Caco-2 (cell line): ENCODE data around the gene DIAPH3. TPM values are rescaled to one million over a fixed set of nuclear protein-coding genes. Genes with fewer than 3 reads are reported as not detected.

Experiments
- BruUV-seq: library from RNA; stranded (reverse); fragments of 400-500 nt; replicated peaks from 2 replicates; lab custom pipeline; 2021; lab: Mats Ljungman, UMichigan
- CTCF ChIA-PET: fragments of 300-600 bp; sonication (Branson Sonifier 250); formaldehyde crosslinking; loops from one replicate; lab custom pipeline; 2022; ENCODE audit warnings: antibody characterized with exemption; lab: Charles Lee
- POLR2A ChIA-PET: fragments of 300-600 bp; sonication (Branson Sonifier 250); formaldehyde crosslinking; loops from one replicate; lab custom pipeline; 2022; ENCODE audit warnings: antibody characterized with exemption; lab: Charles Lee
- DNase-seq, 2 experiments: peaks; one replicate each; pipeline versions ENCODE4 v3.0.0 to v3.0.0-alpha.2; 2020 to 2022
- H3K27me3 ChIP-seq: replicated peaks from 2 replicates; pipeline ENCODE4 v1.6.0; 2011; ENCODE audit warnings: low read length; ENCODE audit not compliant: control insufficient read depth, insufficient read depth
- H3K36me3 ChIP-seq: 2 replicates; pipeline ENCODE4 v1.5.1; 2011; ENCODE audit warnings: low read length; ENCODE audit not compliant: control insufficient read depth, insufficient read depth
- H3K4me1 ChIP-seq: fragments of 250-450 bp; sonication (Bioruptor Pico); 2 replicates; pipeline ENCODE4 v1.5.1; 2020; ENCODE audit warnings: mild to moderate bottlenecking
- H3K4me3 ChIP-seq: 2 replicates; pipeline ENCODE4 v1.5.1; 2011; ENCODE audit warnings: low read depth, mild to moderate bottlenecking, control low read depth, low read length
- H3K9me3 ChIP-seq: fragments of 250-450 bp; sonication (Bioruptor Pico); 2 replicates; pipeline ENCODE4 v1.5.1; 2020; ENCODE audit warnings: mild to moderate bottlenecking, moderate library complexity
- H3K27ac Mint-ChIP-seq: one replicate; pipeline ENCODE4 v1.8.0; 2022; ENCODE audit warnings: mixed read lengths; ENCODE audit not compliant: unreplicated experiment
- H3K27me3 Mint-ChIP-seq: one replicate; pipeline ENCODE4 v1.8.0; 2022; ENCODE audit warnings: mixed read lengths; ENCODE audit not compliant: insufficient read depth, unreplicated experiment
- H3K36me3 Mint-ChIP-seq: one replicate; pipeline ENCODE4 v1.8.0; 2022; ENCODE audit warnings: mild to moderate bottlenecking, mixed read lengths; ENCODE audit not compliant: insufficient read depth, unreplicated experiment
- H3K4me1 Mint-ChIP-seq: one replicate; pipeline ENCODE4 v1.8.0; 2022; ENCODE audit warnings: low read depth, mixed read lengths; ENCODE audit not compliant: unreplicated experiment
- H3K4me3 Mint-ChIP-seq: one replicate; pipeline ENCODE4 v1.8.0; 2022; ENCODE audit warnings: mild to moderate bottlenecking, moderate library complexity, mixed read lengths; ENCODE audit not compliant: unreplicated experiment
- H3K9me3 Mint-ChIP-seq: one replicate; pipeline ENCODE4 v1.8.0; 2022; ENCODE audit warnings: mixed read lengths; ENCODE audit not compliant: unreplicated experiment
- CTCF ChIP-seq, 2 experiments: fragments of 200-600 bp in 1 of 2; IDR thresholded peaks; 1 replicate in 1 of 2; 2 replicates in 1 of 2; pipeline versions ENCODE4 v1.5.1 to v1.8.0; 2011 to 2022; ENCODE audit warnings: antibody characterized with exemption in 1 of 2, control low read depth in 1 of 2, inconsistent platforms in 1 of 2, low read depth in 1 of 2, low read length in 1 of 2, mild to moderate bottlenecking in 1 of 2, moderate library complexity in 1 of 2; ENCODE audit not compliant: insufficient read depth in 1 of 2, severe bottlenecking in 1 of 2, unreplicated experiment in 1 of 2
- intact Hi-C: fragments of 100-400 bp; cut with micrococcal nuclease; formaldehyde crosslinking; loops from one replicate; pipeline ENCODE4 v1.10.0; 2022; ENCODE audit not compliant: unreplicated experiment
- total RNA-seq: library from RNA; stranded (reverse); gene quantifications from 2 replicates; pipeline ENCODE4 v1.2.3, GENCODE V29; 2022

DIAPH3 gene
- total RNA-seq, 1 experiment from 2014 or later, result 60.6 TPM

GRCh38 chr13:59931621-59932020, 232.1 kb downstream of the DIAPH3 start:
- DNase-seq, result no peak
- no peaks in the 10 kb centered on the region for H3K27me3 Mint-ChIP-seq
- TF ChIP-seq CTCF (IDR thresholded peaks at IDR 0.05; ENCODE audit: insufficient read depth in 1 of 2, low read depth in 1 of 2, low read length in 1 of 2, severe bottlenecking in 1 of 2, unreplicated experiment in 1 of 2), result no peak
- Histone ChIP-seq H3K9me3 (no peaks in the 10 kb centered on the region), H3K36me3 (no peaks in the 10 kb centered on the region; the same call in 1 of the 2 replicates), H3K4me3 (no peak overlapping the region), H3K4me1 (no peaks in the 10 kb centered on the region), H3K27me3 (no peaks in the 10 kb centered on the region)
- intact Hi-C loops, result no loop called here
- H3K4me1 Mint-ChIP-seq, result no peaks in the 10 kb centered on the region
- peaks cover 33% of the 10 kb centered on the region for H3K36me3 Mint-ChIP-seq
- ChIA-PET CTCF (no interaction called here), POLR2A (no interaction called here)
- BruUV-seq, result no TSS peak
- no peak overlapping the region for H3K27ac Mint-ChIP-seq
- no peak overlapping the region for H3K4me3 Mint-ChIP-seq
- peaks cover 10% of the 10 kb centered on the region for H3K9me3 Mint-ChIP-seq

GRCh38 chr13:59924256-59924655, 239.5 kb downstream of the DIAPH3 start:
- no peak for DNase-seq
- H3K4me3 Mint-ChIP-seq, result no peak overlapping the region
- intact Hi-C loops, result no loop called here
- no peaks in the 10 kb centered on the region for H3K27me3 Mint-ChIP-seq
- H3K36me3 ChIP-seq, result no peaks in the 10 kb centered on the region; the same call in 1 of the 2 replicates
- H3K4me1 ChIP-seq, result no peaks in the 10 kb centered on the region
- CTCF ChIA-PET, result no interaction called here
- no TSS peak for BruUV-seq
- no peaks in the 10 kb centered on the region for H3K9me3 ChIP-seq
- H3K27me3 ChIP-seq, result no peaks in the 10 kb centered on the region
- no peak overlapping the region for H3K4me3 ChIP-seq
- peaks cover 31% of the 10 kb centered on the region for H3K36me3 Mint-ChIP-seq
- peaks cover 10% of the 10 kb centered on the region for H3K9me3 Mint-ChIP-seq
- no peak for TF ChIP-seq CTCF (IDR thresholded peaks at IDR 0.05; ENCODE audit: insufficient read depth in 1 of 2, low read depth in 1 of 2, low read length in 1 of 2, severe bottlenecking in 1 of 2, unreplicated experiment in 1 of 2)
- no peaks in the 10 kb centered on the region for H3K4me1 Mint-ChIP-seq
- no peak overlapping the region for H3K27ac Mint-ChIP-seq
- POLR2A ChIA-PET, result no interaction called here

- no peak overlapping the region for H3K4me3 ChIP-seq
- H3K36me3 ChIP-seq, result no peaks in the 10 kb centered on the region
- CTCF ChIA-PET, result no interaction called here
- Mint-ChIP-seq H3K27me3 (no peaks in the 10 kb centered on the region), H3K36me3 (peaks cover 35% of the 10 kb centered on the region), H3K9me3 (no peaks in the 10 kb centered on the region), H3K4me1 (no peaks in the 10 kb centered on the region), H3K4me3 (no peak overlapping the region), H3K27ac (no peak overlapping the region)
- no peaks in the 10 kb centered on the region for H3K9me3 ChIP-seq
- no peak for DNase-seq
- H3K4me1 ChIP-seq, result no peaks in the 10 kb centered on the region
- no TSS peak for BruUV-seq
- POLR2A ChIA-PET, result no interaction called here
- intact Hi-C loops, result no loop called here
- no peak for TF ChIP-seq CTCF (IDR thresholded peaks at IDR 0.05; ENCODE audit: insufficient read depth in 1 of 2, low read depth in 1 of 2, low read length in 1 of 2, severe bottlenecking in 1 of 2, unreplicated experiment in 1 of 2)
- H3K27me3 ChIP-seq, result no peaks in the 10 kb centered on the region
These were observed 248.5 kb downstream of the DIAPH3 start for GRCh38 chr13:59915252-59915651.
